OCI-M2 (cell line): ENCODE results near the gene ZNF277.
A peak's percentile ranks its signal among the peaks of the same experiment; 100 is the strongest.

Experiments used
- DNase-seq: peaks from one replicate; lab custom pipeline; 2025; ENCODE audit not compliant: unreplicated experiment; lab: John Stamatoyannopoulos, UW

The ZNF277 gene

DNA sequence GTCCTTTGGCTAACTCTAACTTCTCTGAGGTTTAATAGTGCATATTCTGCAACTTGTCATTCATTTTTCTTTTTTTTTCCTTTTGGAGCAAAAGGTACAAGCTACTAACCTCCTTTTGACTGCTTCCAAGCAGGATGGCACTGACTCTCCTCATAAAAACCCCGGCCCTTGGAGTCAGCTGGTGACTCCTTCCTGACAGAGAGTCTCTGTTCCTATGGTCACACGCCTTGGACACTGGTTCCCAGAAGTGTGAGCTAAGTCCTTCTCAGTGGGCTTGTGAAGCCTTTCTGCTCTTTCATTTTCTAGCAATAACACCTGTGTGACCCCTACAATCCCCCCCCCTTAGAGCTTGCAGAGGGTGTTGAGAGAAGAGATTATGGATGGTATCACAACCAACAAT, 22.0 kb upstream of the ZNF277 start:
- no peak for DNase-seq

DNA sequence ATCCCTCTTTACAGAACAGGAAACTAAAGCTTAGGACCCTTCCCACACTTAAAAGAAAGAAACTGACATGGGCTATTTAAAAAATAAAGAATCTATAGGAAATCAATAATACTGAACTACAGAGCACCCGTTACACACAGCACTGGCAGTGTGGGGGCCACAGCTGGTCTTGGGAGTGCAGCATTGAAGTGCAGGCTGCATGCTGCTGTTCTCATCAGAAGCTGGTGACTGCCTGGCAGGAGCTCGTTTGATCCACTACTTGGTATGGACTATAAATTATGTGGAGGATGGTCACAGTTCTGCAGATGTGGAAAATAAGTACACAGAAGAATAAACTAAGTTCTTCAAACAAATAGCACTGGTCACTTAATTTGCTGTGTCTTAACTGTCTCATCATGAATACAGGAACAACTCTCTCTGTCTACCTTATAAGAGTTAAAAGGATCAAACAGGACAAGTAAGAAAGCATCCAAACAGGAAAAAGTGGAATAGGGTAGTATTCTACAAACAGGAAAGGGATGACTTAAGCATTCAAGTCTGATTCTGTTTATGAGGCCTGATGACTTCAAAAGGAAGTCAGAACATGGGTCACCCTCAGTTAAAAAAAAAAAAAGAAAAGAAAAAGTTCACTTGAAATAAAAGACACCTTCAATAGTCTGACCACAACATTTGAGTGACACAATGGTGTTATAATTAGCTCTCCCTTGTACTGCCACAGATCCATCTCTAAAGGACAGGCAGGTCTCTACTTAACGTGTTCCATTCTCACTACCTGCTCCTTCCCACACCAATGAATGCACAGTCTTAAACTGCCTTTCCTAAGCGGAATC, 21.3 kb upstream of the ZNF277 start:
- DNase-seq, result no peak

DNA sequence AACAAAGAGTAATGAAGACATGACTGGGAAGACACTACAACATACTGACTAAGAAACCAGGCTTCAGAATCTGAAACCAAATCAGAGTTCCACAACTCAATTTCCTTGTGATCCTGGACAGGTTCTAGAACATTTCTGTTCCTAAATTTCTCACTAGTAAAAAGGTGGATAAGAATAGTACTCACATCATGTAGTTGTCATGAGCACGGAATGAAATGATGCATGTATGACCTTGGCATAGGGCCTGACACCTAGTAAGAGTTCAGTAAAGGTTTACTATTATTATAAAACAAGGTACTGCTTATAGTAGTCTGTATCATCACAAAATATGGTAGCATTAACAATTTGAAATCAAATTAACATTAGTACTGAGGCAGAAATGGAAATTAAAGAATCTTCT, 20.2 kb upstream of the ZNF277 start:
- no peak for DNase-seq

DNA sequence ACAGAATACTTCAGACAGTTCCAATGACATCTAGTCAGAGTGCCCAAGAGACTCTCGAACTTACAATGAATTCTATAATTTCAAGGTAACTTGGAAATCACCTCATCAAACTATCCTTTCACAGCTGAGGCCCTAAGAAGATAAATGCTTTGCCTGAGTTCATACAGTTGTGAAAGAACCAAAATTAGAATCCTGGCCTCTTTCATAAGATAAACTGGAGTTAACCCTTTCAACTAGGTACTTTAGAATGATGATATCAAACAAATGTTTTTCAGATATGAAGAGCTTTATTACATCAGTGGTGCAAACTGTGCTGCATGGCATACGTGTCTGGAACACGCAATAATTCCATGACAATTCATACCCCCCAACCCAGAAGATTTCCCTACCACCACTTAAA, 18.2 kb upstream of the ZNF277 start:
- DNase-seq, result no peak

DNA sequence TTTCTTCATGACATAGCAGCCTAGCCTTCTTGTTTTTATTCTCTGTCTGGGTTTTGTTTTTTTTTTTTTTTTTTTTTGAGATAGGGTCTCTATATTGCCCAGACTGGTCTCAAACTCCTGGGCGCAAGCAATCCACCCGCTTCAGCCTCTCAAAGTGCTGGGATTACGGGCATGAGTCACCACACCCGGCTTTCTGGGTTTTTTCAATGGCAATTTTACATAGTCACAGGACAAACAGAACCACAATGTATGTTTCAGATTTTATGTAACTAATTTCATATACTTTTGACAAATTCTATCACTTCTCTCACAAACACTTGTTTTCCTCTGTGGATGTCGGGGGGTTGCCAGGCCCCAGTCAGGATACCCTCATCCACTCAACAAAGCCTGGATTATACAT, 16.8 kb upstream of the ZNF277 start:
- no peak for DNase-seq

DNA sequence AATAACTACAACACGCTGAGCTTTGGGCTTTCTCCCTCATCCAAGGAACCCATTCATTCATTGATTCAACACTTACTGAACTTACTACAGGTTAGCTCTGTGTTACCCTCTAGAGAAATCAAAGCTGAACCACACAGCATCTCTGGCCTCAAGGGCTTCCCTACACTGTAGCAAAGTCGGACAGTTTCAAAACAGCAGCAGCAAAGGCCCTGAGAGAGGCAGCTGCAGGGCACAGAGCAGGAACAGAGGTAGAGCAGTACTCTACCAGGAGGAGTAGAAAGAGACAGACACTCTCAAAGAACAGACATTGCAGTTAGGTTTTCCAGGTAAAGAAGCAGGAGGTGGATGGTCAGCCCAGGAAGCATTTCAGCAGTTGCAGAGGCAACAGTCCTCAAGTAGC, 16.4 kb upstream of the ZNF277 start:
- no peak for DNase-seq

DNA sequence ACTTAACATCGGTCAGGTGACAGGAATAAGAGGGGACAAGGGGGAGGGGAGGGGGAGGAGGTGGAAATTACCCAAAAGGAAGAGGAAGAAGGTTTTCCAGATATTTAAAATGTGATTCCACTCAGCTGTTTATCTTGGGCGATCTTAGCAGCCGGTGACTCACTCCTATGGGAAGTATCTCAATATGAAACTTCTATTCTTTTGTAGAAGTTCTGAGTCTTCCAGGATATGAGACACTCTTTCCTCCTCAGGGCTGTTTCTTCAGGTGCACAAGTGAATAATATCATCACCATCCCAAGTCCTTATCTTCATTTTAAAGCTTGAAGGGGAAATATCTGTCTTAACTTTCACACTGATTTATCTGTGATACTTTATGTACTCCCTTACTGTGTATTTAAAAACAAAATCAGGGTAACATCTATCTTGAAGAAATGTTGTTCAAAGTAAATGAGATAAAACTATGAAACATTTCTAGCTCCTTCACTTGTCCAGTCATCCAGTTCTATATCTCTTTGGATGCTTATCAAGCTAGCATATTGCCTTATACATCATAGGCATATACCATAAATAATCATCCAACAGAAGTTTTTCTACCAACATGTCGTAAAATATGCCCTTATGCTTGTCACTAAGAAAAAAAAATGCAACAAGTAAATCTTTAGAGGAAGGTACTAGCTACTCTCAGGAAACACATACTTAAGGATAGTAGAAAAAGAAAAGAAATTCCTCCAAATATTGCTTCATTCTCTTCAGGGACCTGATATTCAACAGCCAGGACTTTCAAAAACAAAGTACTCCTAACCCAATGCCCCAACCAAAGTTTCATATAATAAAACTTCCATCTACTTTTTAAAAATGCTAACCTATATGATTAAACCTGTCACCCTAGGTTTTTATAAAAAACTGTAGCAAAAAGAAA, 14.0 kb upstream of the ZNF277 start:
- no peak for DNase-seq

DNA sequence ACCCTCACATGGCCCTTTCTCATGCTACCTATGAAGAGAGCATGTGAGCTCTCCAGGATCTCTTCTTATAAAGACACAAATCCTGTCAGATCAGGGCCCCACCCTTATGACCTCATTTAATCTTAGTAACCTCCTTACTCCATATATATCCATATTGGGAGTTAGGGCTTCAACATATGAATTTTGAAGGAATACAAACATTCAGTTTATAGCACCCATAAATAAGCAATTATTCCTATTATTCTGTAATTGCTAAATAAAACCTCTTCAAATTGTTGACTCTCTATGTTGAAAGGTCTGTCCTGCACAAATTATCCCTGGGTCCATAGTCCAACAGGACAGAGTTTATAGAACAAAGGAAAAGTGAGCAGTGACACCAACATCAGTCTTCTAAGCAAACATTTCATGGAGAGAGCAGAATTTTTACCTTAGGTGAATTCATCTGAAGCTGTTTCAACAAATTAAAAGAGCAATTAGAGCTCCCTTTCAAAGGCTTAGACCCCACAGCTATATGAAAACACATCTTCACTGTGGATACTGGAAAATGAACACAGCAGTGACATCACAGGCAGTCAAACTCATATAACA, 12.5 kb upstream of the ZNF277 start:
- DNase-seq, result no peak

DNA sequence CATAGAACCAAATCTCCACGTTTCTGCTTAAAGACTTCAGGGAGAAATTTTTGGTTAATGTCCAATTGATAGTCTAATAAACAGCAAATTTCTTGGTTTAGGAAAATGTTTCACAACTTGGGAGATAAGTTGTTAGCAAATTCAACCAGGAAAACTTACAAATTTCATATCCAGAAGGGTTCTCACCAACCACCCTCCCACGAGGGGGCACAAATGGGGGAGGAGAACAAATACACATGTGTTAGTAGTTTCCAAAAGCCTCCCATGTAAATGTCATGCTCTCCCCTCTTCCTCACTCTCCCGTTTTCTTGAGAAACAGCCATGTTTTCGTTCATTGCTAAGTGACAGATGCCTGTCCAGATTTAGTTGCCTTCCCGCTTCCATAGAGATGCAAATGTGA, 10.8 kb upstream of the ZNF277 start:
- no peak for DNase-seq

DNA sequence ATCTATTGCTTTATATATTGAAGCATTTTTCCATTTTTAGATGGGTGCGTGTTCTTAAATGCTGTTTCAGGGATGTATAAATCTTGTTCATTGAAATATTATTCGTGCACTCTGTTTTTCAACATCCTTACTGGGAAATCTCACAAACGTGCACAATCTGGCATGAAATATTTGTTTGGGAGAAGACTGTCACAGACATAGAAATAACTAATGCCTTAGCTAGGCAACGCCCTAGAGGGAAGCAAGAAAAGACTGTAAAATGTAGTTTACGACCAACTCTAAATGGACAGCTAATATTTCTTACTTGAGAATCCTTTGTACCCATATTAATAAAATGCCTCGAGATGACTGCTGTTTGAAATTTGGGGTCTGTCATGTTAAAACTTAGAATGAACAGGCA, 9.2 kb upstream of the ZNF277 start:
- DNase-seq, result no peak

DNA sequence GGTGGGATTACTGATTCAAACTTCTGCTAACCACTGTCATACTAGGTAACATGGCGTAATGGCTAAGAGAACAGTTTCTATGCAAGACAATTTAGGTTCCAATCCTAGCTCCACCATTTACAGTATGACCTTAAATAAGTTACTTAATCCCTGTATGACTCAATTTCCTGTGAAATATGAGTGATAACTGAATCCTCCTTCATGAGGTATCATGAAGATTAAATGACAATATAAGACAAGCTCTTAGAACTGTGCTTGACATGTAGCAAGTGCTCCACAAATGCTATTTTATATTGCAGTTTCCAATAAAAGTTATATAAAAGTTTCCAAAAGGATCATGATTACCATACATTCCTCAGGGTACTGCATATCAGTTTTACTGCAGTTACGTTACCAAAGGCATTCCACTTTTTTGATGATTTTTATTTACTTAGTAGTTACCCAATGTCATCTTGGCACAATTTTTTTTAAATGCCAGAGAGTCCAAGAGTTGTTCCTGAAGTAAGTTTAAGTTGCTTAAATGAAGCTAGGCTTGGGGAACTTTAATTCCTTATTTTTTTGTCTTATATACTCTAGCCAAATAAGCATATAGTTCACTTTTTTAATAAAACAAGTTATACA, 7.3 kb upstream of the ZNF277 start:
- DNase-seq, result no peak

DNA sequence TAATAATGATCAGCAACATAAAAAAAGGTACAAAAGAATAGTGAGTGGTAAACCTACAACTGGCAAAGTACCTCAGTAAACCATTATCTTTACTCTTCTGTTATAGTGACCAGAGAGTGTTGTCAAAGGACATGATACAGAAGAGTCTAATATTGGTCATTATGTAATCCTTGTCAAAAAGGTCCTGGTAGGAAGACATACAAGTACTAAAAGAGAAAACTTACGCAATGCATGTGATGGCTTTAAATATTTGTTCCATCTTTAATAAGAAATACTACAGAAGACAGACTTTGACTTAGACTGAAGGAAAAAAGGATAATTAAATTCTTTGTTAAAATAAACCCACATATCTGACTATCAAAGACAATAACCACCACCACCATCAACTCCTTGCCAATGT, 6.8 kb upstream of the ZNF277 start:
- no peak for DNase-seq

DNA sequence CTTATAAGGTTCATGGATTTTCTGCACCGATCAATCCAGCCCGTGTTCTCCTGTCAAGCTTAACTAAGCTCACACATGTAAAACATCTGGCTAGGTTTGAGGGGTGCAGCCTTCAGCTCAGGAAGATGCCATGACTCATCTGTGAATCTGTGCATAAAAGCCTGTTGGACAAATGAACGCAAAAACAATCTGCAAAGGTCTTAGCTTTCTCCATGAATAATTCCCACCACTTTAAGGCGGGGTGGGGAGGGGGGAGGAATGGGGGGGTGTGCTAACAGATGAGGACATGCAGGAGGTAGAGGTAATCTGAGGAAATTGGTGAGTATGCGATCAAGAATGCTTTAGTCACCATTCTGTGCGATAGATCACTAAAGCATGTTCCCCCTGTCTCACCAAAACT, 5.1 kb upstream of the ZNF277 start:
- DNase-seq, result no peak

DNA sequence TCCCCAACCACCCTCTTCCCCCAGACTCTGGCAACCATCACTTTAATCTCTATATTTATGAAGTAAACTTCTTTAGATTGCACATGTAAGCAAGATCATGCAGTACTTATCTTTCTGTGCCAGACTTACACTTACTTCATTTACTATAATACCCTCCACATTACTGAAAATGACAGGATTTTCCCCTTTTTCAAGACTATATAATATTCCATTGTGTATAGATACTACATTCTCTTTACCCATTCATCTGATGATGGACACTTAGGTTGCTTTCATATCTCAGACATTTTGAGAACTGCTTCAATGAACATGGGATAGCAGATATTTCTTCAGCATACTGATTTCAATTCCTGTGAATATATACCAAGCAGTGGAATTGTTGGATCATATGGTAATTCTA, 4.7 kb upstream of the ZNF277 start:
- DNase-seq, result no peak

DNA sequence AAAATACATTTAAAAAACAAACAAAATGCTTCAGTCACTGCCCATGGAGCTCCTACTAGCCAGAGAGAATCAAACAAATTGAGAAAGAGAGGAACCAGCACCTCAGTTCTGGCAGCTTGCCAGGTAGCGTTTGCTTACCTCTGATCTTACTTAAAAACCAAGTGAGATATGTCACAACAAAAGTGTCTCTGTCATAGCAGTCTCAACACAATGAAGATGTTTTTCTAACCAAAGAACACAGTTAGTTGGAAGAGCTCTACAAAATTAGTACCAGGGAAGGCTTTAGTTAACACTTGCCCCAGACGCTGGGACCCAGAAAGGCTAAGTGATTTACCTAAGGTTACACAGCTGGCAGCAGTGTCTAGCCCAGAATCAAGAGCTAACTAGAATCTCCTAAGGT, 3.7 kb upstream of the ZNF277 start:
- no peak for DNase-seq

DNA sequence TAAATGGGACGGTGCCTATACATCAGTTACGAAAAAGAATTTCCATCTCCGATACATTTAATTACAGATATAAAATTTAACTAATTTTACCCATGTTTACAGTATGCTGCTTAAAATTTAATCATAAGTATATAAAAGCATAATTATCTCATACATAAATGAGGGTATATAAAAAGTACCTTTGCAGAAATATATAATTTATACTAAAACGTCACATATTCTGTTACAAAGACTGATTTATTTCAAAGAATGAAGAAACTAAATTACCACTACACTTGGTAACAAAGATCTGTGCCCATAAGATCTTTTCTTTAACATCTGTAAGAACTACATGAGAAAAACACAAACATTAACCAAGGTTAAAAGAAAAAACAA, 3.1 kb upstream of the ZNF277 start:
- DNase-seq, result no peak

DNA sequence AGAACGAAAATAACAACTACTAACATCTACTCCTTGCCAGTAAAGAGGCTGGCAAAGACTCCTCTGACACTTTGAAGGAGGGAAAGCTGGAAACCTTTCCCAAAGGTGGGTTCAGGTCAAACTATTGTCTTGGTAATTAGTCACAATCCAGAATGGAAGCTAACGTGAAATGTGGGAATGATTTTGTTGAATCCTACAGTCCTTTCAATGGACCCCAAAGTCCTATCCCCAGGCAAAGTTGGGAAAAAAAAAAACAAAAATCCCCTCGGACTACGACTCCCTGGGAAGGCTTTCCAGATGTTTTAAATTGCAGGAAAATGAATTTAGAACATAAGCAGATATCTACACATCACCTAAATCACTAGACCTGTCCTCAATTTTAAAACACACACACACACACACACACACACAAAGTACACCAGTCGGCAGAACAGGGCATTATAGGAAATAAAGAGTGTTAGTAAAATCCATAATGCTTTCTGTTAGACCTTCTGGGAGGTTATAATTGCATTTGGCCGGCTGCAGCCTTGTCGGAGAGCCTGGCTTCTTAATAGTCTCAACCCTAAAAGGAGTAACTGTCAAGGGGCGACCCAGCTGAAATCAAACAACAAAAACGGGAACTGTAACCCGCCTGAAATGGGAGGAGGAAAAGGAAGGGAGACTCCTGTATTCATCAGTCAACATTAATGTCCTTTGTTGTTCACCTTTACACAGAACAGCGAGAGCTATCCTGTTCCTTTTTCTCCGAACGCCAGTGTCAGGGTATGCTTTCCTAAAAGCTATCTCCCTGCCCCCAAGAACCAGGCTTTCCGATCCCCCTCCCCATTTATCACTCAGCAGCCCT, 1.8 kb upstream of the ZNF277 start:
- DNase-seq, result peak; percentile 75

DNA sequence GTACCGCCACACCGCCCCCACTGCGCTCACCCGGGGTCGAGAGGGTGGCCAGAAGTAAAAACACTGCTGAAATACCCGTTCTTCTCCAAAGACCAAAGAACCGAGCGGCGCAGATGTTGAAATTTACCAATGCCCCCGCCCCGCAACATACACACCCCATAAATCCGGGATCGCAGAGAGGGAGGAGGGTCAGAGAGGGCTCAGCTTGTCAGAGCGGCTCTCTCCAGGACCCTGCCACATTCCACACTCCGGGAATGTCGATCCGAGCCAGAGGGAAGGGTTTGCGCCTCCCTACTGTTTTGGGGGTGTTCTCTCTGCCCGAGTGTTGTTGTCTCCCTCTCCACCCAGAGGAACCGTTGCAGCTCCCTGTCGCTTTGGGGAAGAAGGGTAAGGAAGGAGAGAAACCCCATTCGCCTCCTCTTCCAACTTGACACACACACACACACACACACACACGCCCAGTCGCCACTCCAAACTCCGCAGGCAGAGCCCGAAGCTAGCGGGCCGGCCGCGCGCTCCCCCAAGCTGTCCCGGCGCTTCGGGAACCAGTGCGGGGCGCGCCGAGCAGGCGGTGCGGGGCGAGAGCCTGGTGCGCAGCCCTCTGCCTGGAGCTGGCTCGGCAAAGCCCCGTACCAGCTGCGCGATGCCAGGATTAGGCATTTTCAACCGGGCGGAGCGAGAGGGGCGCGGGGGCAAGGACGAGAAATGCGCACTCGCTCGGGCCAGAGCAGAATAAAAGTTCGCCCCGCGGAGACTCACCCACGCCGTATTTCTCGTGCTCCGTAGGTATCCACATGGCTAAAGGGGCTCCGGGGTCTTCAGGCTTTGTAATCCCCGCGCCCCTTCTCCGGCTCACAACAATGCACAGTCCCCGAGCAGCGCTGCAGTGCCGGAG, 905 bp upstream of the ZNF277 start:
- DNase-seq, result peak; percentile 90

DNA sequence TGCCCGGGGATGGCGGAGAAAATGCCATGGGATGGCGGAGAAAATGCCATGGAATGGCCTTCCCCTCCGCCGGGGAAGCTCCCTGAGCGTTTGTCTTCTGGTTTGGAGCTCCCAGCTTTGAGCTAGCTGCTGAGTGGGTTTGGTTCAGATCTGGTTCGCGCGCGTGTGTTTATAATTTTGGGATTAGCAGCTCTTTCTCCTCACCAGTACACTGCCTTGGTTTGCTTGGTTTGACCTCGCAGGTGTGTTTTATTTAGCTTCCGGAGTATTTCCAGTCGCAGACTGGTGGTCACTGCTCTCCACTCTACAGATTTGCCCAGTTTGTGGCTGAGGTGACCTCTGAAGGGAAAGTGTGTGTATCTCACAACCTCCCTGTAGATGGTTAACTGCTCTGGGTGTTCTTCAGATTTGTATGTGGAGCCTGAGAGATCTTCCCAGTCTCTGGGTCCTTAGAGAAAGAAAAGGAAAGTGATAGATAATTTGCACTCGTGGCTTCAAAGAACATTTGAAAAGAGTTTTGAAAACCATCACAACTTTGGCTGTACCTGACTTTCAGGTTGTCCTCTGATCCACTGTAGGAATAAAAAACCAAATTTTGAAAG, 597 bp downstream of the ZNF277 start:
- no peak for DNase-seq
